IgD-negative memory B cell (primary cell): ENCODE results near the gene MORC3. TPM values are rescaled to one million over a fixed set of nuclear protein-coding genes. Genes with fewer than 3 reads are reported as not detected.
"Not testable (repeated sequence)": the region's sequence is repeated elsewhere in the genome, so short reads cannot be mapped to it uniquely, and the experiment has no call there.

Experiments used
- H3K27ac Mint-ChIP-seq, 3 donors: one replicate each; pipeline ENCODE4 v1.8.0; 2020 to 2022; ENCODE audit warnings: mild to moderate bottlenecking in 3 of 3, mixed read lengths in 3 of 3, moderate library complexity in 1 of 3
- H3K27me3 Mint-ChIP-seq: one replicate; pipeline ENCODE4 v1.8.0; 2021; ENCODE audit warnings: mixed read lengths
- H3K36me3 Mint-ChIP-seq: one replicate; pipeline ENCODE4 v1.8.0; 2020; ENCODE audit warnings: mild to moderate bottlenecking, mixed read lengths
- H3K4me1 Mint-ChIP-seq, 3 donors: one replicate each; pipeline ENCODE4 v1.8.0; 2020 to 2022; ENCODE audit warnings: mixed read lengths in 3 of 3, mild to moderate bottlenecking in 1 of 3
- H3K4me3 Mint-ChIP-seq, 4 donors: one replicate each; pipeline ENCODE4 v1.8.0; 2020 to 2022; ENCODE audit warnings: mild to moderate bottlenecking in 4 of 4, mixed read lengths in 4 of 4, moderate library complexity in 3 of 4
- H3K9me3 Mint-ChIP-seq, 3 donors: one replicate each; pipeline ENCODE4 v1.8.0; 2020 to 2021; ENCODE audit warnings: mixed read lengths in 3 of 3, mild to moderate bottlenecking in 1 of 3
- polyA plus RNA-seq: library from polyadenylated mRNA; unstranded; fragments of 300-500 nt; fragmentation: Illumina TruSeq; gene quantifications from one replicate; pipeline ENCODE4 v1.2.3, GENCODE V29; 2021

The MORC3 gene
- polyA plus RNA-seq, 1 donor from 2014 or later = 41.7 TPM

DNA sequence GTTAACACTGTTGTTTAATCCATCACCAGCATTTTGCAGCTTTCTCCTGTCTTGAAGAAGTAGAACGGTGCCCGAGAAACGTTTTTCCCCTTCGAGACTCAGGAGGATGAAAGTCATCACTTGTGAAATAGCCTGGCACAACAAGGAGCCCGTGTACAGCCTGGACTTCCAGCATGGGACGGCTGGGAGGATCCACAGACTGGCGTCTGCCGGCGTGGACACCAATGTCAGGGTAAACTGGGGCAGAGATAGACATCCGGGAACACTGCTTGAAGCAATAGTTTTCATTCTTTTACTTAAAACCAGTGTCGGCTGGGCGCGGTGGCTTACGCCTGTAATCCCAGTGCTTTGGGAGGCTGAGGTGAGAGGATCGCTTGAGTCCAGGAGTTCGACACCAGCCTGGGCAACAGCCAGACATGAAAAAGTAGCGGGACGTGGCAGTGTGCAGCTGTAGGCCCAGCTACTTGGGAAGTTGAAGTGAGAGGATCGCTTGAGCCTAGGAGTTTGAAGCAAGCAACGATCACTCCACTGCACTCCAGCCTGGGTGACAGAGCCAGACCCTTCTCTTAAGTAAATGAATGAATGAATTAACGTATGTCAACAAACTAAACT, 66.1 kb downstream of the MORC3 start:
- Mint-ChIP-seq H3K36me3 (no peaks in the 10 kb centered on the region), H3K4me3 (peak overlapping the region; percentile 83 to 90 (median 86)), H3K27ac (peak overlapping the region in 1 of 3 donors; percentile 77), H3K9me3 (no peaks in the 10 kb centered on the region), H3K4me1 (peaks cover 0 to 4% (median 0%) of the 10 kb centered on the region in 3 donors), H3K27me3 (no peaks in the 10 kb centered on the region)

DNA sequence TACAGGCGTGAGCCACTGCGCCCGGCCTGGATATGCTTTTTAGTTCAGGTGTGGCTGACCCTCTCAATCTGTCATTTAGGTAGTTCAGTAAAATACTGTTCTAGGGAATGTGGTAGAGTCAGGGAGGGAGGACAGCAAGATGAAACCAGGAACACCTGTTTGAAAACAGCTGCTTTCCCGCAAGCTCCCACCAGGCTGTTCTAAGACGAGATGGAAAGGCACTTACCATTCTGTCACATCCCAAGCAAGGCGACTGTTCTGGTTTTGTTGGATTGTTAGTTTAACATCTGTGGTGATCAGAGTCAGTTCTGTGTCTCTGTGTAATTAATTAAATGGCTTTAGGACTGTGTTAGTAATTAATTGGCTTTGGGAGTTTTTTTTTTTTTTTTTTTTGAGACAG, 68.1 kb downstream of the MORC3 start:
- Mint-ChIP-seq H3K36me3 (peaks cover 5% of the 10 kb centered on the region), H3K27ac (no peak overlapping the region), H3K4me3 (peak overlapping the region in 1 of 4 donors; percentile 86)

DNA sequence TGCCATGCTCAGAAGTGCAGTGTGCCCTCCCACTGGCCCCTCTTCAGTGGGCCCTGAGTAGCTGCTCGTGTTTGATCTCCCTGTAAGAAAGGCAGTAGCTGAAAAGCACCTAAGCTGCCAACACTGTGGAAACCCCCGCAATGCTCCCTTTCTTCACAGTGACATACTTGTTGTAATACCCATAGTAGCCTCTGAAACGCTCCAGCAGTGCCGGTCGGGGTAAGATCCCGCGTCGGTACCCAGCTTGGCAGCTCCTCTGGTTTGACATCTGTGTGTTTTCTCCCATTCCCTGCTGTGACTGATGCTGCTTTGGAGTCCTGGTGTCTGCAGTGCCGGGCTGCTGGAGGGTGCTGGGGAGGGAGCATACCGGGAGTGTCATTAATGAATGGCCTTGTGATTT, 68.8 kb downstream of the MORC3 start:
- H3K27me3 Mint-ChIP-seq = no peaks in the 10 kb centered on the region

More for the DNA sequence above, 68.1 kb downstream of the MORC3 start:
- Mint-ChIP-seq H3K27me3 (no peaks in the 10 kb centered on the region), H3K4me1 (peaks cover 0 to 4% (median 0%) of the 10 kb centered on the region in 3 donors), H3K9me3 (peaks cover 0 to 2% (median 0%) of the 10 kb centered on the region in 3 donors)

DNA sequence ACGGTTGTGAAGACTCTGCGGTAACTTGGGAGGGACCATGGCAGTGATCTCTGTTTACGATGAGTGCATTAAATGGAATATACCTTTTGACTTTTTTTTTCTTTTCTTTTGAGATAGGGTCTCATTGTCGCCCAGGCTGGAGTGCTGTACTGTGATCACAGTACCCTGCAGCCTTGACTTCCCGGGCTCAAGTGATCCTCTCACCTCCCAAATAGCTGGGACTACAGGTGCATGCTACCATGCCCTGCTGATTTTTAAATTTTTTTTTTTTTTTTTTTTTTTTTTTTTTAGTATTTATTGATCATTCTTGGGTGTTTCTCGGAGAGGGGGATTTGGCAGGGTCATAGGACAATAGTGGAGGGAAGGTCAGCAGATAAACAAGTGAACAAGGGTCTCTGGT, 71.7 kb downstream of the MORC3 start:
- not testable (repeated sequence) for H3K4me1 Mint-ChIP-seq, H3K4me3 Mint-ChIP-seq, H3K27me3 Mint-ChIP-seq, H3K36me3 Mint-ChIP-seq, H3K9me3 Mint-ChIP-seq, H3K27ac Mint-ChIP-seq

More for the DNA sequence above, 68.8 kb downstream of the MORC3 start:
- Mint-ChIP-seq H3K4me3 (peak overlapping the region in 2 of 4 donors; percentile 17 to 42), H3K27ac (no peak overlapping the region), H3K36me3 (peaks cover 5% of the 10 kb centered on the region), H3K4me1 (peaks cover 0 to 4% (median 0%) of the 10 kb centered on the region in 3 donors), H3K9me3 (peaks cover 0 to 2% (median 0%) of the 10 kb centered on the region in 3 donors)

DNA sequence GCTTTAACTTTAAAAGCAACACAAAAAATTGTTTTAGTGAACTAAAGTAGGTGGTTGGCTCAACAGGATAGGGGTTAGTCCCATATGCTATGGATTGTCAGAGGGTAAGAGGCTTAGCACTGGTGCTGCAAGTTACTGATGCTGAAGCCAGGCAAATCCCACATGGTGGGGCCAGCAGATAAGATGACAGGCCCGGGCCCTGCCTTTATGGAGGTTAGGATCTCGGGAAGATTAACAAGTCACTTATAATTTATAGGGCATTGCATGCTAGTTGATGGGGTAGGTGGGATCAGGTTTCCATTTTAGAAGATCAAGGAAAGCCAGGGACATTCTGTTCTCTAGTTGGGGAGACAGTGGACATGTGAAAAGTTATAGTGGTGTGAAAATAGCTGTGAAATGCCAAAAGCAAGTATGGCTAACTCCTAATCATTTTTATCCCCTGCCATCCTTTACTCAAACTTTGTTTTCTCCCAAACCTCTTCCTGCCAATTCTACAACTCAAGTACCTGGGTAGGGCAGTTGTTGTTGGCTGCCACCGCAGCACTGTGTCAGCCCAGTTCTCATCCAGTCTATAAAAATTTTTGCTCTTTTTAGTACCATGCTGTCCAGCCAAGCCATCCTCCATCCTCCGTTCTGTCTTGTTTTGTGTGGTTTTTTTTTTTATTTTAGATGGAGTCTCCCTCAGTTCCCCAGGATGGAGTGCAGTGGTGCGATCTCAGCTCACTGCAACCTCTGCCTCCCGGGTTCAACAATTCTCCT, 75.5 kb downstream of the MORC3 start:
- Mint-ChIP-seq H3K4me1 (no peaks in the 10 kb centered on the region), H3K27ac (no peak overlapping the region), H3K27me3 (no peaks in the 10 kb centered on the region), H3K4me3 (no peak overlapping the region), H3K36me3 (peaks cover 5% of the 10 kb centered on the region), H3K9me3 (peaks cover 0 to 2% (median 0%) of the 10 kb centered on the region in 3 donors)

DNA sequence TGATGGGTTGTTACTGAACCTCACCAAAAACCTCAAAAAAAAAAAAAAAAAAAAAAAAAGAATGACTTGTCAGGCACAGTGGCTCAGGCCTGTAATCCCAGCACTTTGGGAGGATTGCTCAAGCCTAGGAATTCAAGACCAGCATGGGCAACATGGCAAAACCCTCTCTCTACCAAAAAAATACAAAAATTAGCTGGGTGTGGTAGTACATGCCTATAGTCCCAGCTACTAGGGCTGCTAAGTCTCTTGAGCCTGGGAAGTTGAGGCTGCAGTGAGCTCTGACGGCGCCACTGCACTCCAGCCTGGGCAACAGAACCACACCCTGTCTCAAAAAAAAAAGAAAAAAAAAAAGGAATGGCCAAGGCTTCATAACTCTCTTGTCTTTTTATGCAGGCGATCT, 76.3 kb downstream of the MORC3 start:
- Mint-ChIP-seq H3K27ac (no peak overlapping the region), H3K4me3 (no peak overlapping the region)

DNA sequence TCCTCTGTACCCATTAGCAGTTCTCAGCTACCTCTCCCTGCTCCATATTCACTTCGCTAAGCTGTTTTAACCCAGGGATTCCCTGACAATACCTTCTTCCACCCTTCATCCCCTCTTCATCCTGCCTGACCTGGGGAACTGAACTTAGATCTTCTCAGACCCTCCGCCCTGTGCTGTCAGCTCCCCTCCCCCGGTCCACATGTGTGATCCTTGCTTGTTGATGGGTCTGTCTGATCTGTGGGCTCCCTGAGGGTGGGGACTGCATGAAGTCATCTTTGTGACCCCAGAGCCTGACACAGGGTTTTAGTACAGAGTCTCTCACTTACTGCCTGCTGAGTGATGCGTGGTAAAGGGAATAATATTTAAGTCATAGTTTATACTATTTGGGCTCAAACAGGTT, 77.0 kb downstream of the MORC3 start:
- peaks cover 3% of the 10 kb centered on the region for H3K36me3 Mint-ChIP-seq
- H3K27ac Mint-ChIP-seq = no peak overlapping the region
- H3K4me3 Mint-ChIP-seq = no peak overlapping the region
- no peaks in the 10 kb centered on the region for H3K9me3 Mint-ChIP-seq
- H3K27me3 Mint-ChIP-seq = no peaks in the 10 kb centered on the region
- H3K4me1 Mint-ChIP-seq = no peaks in the 10 kb centered on the region

More for the DNA sequence above, 76.3 kb downstream of the MORC3 start:
- H3K9me3 Mint-ChIP-seq = peaks cover 0 to 2% (median 0%) of the 10 kb centered on the region in 3 donors
- no peaks in the 10 kb centered on the region for H3K27me3 Mint-ChIP-seq
- H3K4me1 Mint-ChIP-seq = no peaks in the 10 kb centered on the region
- peaks cover 5% of the 10 kb centered on the region for H3K36me3 Mint-ChIP-seq

DNA sequence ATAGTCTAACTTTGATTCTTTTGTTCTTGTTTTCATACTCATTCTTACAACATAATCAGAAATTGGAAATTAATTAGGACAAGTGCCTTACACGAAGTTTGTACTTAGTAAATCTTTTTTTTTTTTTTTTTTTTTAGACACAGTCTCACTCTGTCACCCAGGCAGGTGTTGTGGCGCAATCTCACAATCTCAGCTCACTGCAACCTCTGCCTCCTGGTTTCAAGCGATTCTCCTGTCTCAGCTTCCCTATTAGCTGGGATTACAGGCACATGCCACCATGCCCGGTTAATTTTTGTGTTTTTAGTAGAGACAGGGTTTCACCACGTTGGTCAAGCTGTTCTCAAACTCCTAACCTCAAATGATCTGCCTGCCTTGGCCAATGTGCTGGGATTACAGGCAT, 77.6 kb downstream of the MORC3 start:
- no peaks in the 10 kb centered on the region for H3K4me1 Mint-ChIP-seq

DNA sequence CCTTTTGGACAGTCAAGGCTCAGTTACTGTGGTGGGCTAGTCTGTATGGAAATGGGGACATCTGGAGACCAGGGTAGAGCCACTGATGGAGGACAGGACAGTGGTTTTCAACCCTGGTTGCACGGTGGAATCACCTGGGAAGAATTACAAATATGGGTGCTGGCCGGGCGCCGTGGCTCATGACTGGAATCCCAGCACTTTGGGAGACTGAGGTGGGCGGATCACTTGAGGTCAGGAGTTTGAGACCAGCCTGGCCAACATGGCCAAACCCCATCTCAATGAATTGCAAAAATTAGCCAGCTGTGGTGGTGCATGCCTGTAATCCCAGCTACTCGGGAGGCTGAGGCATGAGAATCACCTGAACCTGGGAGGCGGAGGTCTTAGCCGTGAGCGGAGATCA, 79.7 kb downstream of the MORC3 start:
- not testable (repeated sequence) for H3K36me3 Mint-ChIP-seq, H3K9me3 Mint-ChIP-seq, H3K27ac Mint-ChIP-seq, H3K27me3 Mint-ChIP-seq, H3K4me3 Mint-ChIP-seq, H3K4me1 Mint-ChIP-seq

More for the DNA sequence above, 77.6 kb downstream of the MORC3 start:
- H3K27ac Mint-ChIP-seq = no peak overlapping the region
- no peaks in the 10 kb centered on the region for H3K27me3 Mint-ChIP-seq
- no peaks in the 10 kb centered on the region for H3K9me3 Mint-ChIP-seq
- H3K4me3 Mint-ChIP-seq = no peak overlapping the region
- H3K36me3 Mint-ChIP-seq = peaks cover 2% of the 10 kb centered on the region

DNA sequence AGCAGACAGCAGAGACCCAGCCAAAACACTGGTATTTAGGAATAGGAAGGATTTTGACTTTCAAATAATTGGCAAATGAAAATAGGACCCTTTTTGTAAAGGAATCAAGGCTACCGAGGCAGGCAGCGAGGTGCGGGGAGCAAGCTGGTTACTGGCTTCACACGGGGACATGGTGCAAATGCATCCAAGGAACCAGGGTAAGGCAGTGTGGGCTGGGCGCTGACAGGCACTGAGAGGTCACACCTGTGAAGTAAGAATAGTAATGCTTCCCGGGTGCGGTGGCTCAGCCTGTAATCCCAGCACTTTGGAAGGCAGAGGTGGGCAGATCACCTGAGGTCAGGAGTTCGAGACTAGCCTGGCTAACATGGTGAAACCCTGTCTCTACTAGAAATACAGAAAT, 80.7 kb downstream of the MORC3 start:
- Mint-ChIP-seq H3K9me3 (no peaks in the 10 kb centered on the region), H3K4me3 (no peak overlapping the region), H3K27me3 (no peaks in the 10 kb centered on the region), H3K36me3 (peaks cover 2% of the 10 kb centered on the region), H3K27ac (no peak overlapping the region), H3K4me1 (no peaks in the 10 kb centered on the region)

DNA sequence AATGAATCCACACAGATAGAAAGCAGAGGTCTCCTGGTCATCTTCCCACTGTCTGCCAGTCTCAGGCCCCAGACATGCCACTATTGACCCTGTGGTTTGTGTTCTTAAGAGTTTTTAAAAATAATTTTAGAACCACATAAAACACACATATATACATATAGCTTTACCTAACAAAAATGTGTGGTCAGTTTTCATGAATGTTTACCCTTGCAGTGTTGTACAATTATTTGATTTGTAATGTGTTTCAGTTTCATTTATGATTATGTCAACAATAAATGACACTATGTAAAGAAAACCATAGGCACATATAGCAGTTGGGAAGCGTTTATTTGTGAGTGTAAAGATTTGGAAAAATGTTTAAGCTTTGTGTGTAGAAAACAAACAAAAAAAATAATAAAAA, 82.3 kb downstream of the MORC3 start:
- H3K4me3 Mint-ChIP-seq = no peak overlapping the region
- no peaks in the 10 kb centered on the region for H3K4me1 Mint-ChIP-seq
- H3K27me3 Mint-ChIP-seq = no peaks in the 10 kb centered on the region
- peak overlapping the region in 1 of 3 donors; percentile 29 for H3K27ac Mint-ChIP-seq
- peaks cover 3% of the 10 kb centered on the region for H3K36me3 Mint-ChIP-seq
- H3K9me3 Mint-ChIP-seq = no peaks in the 10 kb centered on the region

DNA sequence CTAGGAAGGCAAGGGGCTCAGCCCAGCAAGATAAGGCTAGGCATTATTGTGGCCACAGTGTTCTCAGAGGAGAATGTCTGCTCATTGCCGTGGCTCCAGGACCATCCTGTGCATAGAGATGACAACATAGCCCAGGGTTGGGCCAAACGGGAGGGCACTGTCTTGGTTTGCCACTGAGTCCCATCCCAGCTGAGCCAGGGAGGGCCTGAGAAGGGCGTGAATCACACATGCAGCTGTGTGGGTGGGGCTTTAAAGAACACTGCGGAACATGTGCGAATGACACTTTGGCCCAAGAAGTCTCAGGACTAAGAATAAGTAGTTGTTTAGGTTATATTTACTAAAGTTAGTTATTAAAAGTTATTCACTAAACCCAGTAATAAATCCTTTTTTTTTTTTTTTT, 83.7 kb downstream of the MORC3 start:
- no peaks in the 10 kb centered on the region for H3K4me1 Mint-ChIP-seq
- H3K36me3 Mint-ChIP-seq = peaks cover 8% of the 10 kb centered on the region
- no peak overlapping the region for H3K4me3 Mint-ChIP-seq
- no peaks in the 10 kb centered on the region for H3K9me3 Mint-ChIP-seq
- H3K27me3 Mint-ChIP-seq = no peaks in the 10 kb centered on the region
- H3K27ac Mint-ChIP-seq = peak overlapping the region in 1 of 3 donors; percentile 80

DNA sequence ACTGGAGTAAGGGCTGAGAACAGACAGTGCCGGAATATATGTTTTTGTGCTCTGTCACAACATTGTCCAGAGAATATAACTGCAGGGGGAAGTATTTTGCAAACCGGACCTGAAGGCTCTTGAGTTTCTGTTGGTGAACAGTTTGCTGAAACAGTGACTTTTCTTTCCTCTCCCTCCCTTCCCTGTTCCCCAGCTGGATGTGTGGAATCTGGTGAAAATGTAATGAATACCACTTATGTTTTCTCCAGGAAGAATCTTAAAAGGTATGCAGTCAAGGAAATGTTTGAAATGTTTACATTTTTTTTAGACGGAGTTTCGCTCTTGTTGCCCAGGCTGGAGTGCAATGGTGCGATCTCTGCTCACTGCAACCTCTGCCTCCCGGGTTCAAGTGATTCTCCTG, 88.6 kb downstream of the MORC3 start:
- no peaks in the 10 kb centered on the region for H3K9me3 Mint-ChIP-seq
- peaks cover 0 to 1% (median 0%) of the 10 kb centered on the region in 3 donors for H3K4me1 Mint-ChIP-seq
- no peaks in the 10 kb centered on the region for H3K27me3 Mint-ChIP-seq
- H3K36me3 Mint-ChIP-seq = peaks cover 12% of the 10 kb centered on the region
- H3K4me3 Mint-ChIP-seq = no peak overlapping the region
- no peak overlapping the region for H3K27ac Mint-ChIP-seq

DNA sequence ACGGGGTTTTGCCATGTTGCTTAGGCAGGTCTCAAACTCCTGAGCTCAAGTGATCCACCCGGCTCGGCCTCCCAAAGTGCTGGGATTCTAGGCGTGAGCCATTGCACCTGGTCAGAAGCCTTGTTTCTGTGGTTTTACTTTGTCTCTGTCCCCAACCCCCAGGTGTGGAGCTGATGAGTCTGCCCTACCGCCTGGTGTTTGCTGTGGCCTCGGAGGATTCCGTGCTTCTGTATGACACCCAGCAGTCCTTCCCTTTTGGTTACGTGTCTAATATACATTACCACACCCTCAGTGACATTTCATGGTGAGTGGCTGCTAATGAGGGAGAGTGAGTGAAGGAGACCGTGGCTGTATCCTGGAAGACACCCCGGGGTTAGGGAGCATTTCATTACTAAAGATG, 91.3 kb downstream of the MORC3 start:
- H3K27ac Mint-ChIP-seq = no peak overlapping the region
- peaks cover 0 to 1% (median 0%) of the 10 kb centered on the region in 3 donors for H3K4me1 Mint-ChIP-seq

DNA sequence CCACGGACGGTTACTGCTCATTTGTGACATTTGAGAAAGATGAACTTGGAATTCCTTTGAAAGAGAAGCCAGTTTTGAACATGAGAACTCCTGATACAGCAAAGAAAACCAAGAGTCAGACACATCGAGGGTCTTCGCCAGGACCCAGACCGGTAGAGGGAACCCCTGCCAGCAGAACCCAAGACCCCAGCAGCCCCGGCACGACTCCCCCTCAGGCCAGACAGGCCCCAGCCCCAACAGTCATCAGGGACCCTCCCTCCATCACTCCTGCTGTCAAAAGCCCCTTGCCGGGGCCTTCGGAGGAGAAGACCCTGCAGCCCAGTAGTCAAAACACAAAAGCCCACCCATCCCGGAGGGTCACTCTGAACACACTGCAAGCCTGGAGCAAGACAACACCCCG, 92.9 kb downstream of the MORC3 start:
- H3K27me3 Mint-ChIP-seq = no peaks in the 10 kb centered on the region
- H3K9me3 Mint-ChIP-seq = no peaks in the 10 kb centered on the region
- peaks cover 0 to 1% (median 0%) of the 10 kb centered on the region in 3 donors for H3K4me1 Mint-ChIP-seq
- no peak overlapping the region for H3K27ac Mint-ChIP-seq
- peaks cover 15% of the 10 kb centered on the region for H3K36me3 Mint-ChIP-seq
- H3K4me3 Mint-ChIP-seq = no peak overlapping the region

More for the DNA sequence above, 91.3 kb downstream of the MORC3 start:
- no peak overlapping the region for H3K4me3 Mint-ChIP-seq
- H3K36me3 Mint-ChIP-seq = peaks cover 18% of the 10 kb centered on the region
- H3K27me3 Mint-ChIP-seq = no peaks in the 10 kb centered on the region
- H3K9me3 Mint-ChIP-seq = no peaks in the 10 kb centered on the region

DNA sequence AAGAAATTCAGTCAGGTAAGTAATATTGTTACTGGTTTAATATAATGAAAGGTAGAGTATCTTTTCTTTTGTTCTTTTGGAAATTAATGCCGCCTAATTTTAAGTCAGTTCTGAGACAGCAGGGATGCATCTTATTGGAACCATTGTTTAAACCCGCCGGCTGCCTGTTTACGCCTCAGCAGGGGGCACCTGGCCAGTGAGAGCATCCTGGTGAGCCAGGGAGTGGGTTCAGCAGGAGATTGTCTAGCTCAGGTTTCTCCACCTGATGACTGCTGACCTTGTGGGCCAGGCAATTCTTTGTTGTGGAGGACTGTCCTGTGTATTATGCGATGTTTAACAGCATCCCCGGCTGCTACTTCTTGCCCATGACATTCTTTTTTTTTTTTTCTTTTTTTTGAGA, 95.4 kb downstream of the MORC3 start:
- Mint-ChIP-seq H3K4me3 (no peak overlapping the region), H3K27me3 (no peaks in the 10 kb centered on the region), H3K4me1 (no peaks in the 10 kb centered on the region), H3K36me3 (peaks cover 12% of the 10 kb centered on the region), H3K27ac (no peak overlapping the region), H3K9me3 (no peaks in the 10 kb centered on the region)
